Body of pancreas (tissue), 4 donors: Measurements from ENCODE around the gene LOXHD1. TPM values are rescaled to one million over a fixed set of nuclear protein-coding genes. Genes with fewer than 3 reads are reported as not detected.

ENCODE experiments used
- ATAC-seq: fragments of 150-250 bp; one replicate; pipeline ENCODE4 v1.9.1; 2016
- DNase-seq, 4 donors: peaks; one replicate each; pipeline ENCODE4 v3.0.0-alpha.2; 2019
- H3K27ac ChIP-seq, 4 donors: fragments of 200-600 bp; sonication (generic); 1 replicate in 3 of 4; 2 replicates in 1 of 4; pipeline versions ENCODE4 v1.5.1 to v1.6.1; 2016 to 2019; ENCODE audit warnings: mild to moderate bottlenecking in 1 of 4, mixed read lengths in 1 of 4, moderate library complexity in 1 of 4
- H3K27me3 ChIP-seq, 2 donors: fragments of 200-600 bp; sonication (generic); one replicate each; pipeline ENCODE4 v1.6.0; 2016; ENCODE audit warnings: mild to moderate bottlenecking in 1 of 2
- H3K36me3 ChIP-seq, 2 donors: fragments of 200-600 bp; sonication (generic); replicated peaks in 1 of 2; 2 replicates each; pipeline ENCODE4 v1.5.1; 2016; ENCODE audit warnings: low read depth in 2 of 2; ENCODE audit not compliant: insufficient read depth in 1 of 2
- H3K4me1 ChIP-seq: fragments of 200-600 bp; sonication (generic); one replicate; pipeline ENCODE4 v1.6.0; 2016
- H3K4me3 ChIP-seq, 2 donors: fragments of 200-600 bp; sonication (generic); 1 replicate in 1 of 2; 2 replicates in 1 of 2; pipeline ENCODE4 v1.5.1; 2016 to 2019
- H3K9me3 ChIP-seq, 3 donors: fragments of 200-600 bp; sonication (generic); 1 replicate in 2 of 3; 2 replicates in 1 of 3; pipeline ENCODE4 v1.5.1; 2016
- POLR2A ChIP-seq, 3 donors: fragments of 450-650 bp; IDR thresholded peaks; one replicate each; pipeline ENCODE4 v1.6.1; 2016; ENCODE audit warnings: antibody characterized with exemption in 3 of 3, mild to moderate bottlenecking in 2 of 3
- WGBS, 2 donors: methylation state at CpG; one replicate each; pipeline ENCODE4 v1.1.5; 2017; 5-methylcytosine and 5-hydroxymethylcytosine counted together
- intact Hi-C: fragments of 100-400 bp; cut with DNase I; formaldehyde crosslinking; loops from one replicate; pipeline ENCODE4 v1.15.1; 2023
- total RNA-seq, 2 donors: library from RNA; depleted of rRNA; stranded (reverse); fragments of >200 nt; gene quantifications; one replicate each; pipeline ENCODE4 v1.1.0, GENCODE V29; 2016
- TF ChIP-seq, protein P1 (sequence below), 7 experiments: fragments of 450-650 bp in 4 of 7; fragments of 200-600 bp in 3 of 7; sonication (generic) in 3 of 7; IDR thresholded peaks; one replicate each; pipeline ENCODE4 v1.5.1; 2016 to 2019; ENCODE audit warnings: antibody characterized with exemption in 7 of 7

LOXHD1 gene
- total RNA-seq, 2 donors from 2014 or later, result 0.26 TPM; not detected in 1

DNA sequence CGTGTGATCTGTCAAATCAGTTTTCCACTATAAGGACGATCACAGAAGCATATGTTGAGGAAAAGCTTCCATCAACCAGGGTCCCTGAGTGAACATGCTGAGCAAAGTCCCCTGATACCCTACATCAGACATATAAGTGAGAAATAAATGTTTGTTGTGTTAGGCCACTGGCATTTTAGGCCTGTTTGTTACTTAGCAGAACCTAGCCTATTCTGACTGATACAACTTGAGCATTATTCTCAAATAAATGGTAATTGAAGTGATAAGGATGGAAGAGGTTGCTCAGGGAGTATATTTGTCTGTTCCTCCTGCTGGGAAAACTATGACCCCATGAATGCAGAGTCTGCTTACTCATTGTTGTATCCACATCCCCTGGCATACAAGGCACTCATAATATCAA, 106.4 kb downstream of the LOXHD1 start:
- Histone ChIP-seq H3K27me3 (no peaks in the 10 kb centered on the region), H3K4me3 (no peak overlapping the region), H3K36me3 (no peaks in the 10 kb centered on the region), H3K27ac (no peak overlapping the region), H3K4me1 (no peaks in the 10 kb centered on the region), H3K9me3 (no peaks in the 10 kb centered on the region)
- intact Hi-C loops, result no loop called here
- 83 to 89% methylated on average over 2 of the region's 2 CpGs for WGBS, 2 donors
- no peak for TF ChIP-seq POLR2A (IDR thresholded peaks at IDR 0.05)
- TF ChIP-seq, protein P1, sequence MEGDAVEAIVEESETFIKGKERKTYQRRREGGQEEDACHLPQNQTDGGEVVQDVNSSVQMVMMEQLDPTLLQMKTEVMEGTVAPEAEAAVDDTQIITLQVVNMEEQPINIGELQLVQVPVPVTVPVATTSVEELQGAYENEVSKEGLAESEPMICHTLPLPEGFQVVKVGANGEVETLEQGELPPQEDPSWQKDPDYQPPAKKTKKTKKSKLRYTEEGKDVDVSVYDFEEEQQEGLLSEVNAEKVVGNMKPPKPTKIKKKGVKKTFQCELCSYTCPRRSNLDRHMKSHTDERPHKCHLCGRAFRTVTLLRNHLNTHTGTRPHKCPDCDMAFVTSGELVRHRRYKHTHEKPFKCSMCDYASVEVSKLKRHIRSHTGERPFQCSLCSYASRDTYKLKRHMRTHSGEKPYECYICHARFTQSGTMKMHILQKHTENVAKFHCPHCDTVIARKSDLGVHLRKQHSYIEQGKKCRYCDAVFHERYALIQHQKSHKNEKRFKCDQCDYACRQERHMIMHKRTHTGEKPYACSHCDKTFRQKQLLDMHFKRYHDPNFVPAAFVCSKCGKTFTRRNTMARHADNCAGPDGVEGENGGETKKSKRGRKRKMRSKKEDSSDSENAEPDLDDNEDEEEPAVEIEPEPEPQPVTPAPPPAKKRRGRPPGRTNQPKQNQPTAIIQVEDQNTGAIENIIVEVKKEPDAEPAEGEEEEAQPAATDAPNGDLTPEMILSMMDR (IDR thresholded peaks at IDR 0.05), result no peak
- ATAC-seq (no peak), DNase-seq (no peak)

DNA sequence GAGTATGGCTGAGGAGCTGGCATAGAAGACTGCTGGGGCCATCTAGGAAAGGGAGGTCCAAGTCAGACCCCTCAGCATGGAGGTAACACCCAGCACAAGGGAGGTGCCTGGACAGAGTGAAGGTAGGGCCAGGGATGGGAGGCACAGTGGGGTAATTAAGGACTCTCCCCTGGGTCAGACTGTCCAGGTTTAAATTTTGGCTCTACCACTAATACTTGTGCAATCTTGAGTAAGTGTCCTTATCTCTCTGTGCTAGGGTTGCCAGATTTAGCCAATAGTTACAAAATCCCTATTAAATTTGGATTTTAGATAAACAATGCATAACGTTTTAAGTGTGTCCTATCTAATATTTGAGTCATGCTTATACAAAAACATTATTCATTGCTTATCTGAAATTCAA, 109.5 kb downstream of the LOXHD1 start:
- Histone ChIP-seq H3K4me1 (no peaks in the 10 kb centered on the region), H3K27ac (no peak overlapping the region), H3K36me3 (no peaks in the 10 kb centered on the region), H3K27me3 (no peaks in the 10 kb centered on the region), H3K9me3 (no peaks in the 10 kb centered on the region), H3K4me3 (no peak overlapping the region)
- WGBS, 2 donors, result 9 to 12% methylated on average over 1 of the region's 1 CpG
- TF ChIP-seq, protein P1 (IDR thresholded peaks at IDR 0.05), result no peak
- TF ChIP-seq POLR2A (IDR thresholded peaks at IDR 0.05), result no peak
- intact Hi-C loops, result no loop called here
- ATAC-seq (no peak), DNase-seq (no peak)

DNA sequence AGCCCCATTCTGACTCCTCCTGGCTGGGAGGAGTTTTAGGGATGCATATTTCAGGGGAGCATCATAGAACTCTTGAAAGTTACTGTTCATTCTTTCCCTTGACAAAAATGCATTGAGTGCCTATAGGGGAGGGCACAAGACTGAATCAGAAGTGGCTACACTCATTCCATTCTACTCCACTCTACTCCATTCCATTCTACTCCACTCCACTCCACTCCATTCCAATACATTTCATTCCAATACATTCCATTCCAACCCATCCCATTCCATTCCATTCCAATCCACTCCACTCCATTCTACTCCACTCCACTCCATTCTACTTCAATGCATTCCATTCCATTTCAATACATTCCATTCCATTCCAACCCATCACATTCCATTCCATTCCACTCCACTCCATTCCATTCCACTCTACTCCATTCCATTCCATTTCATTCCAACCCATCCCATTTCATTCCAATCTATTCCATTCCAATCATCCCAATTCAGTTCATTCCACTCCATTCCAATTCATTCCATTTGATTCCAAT, 110.8 kb downstream of the LOXHD1 start:
- DNase-seq (no peak), ATAC-seq (no peak)
- H3K4me1 ChIP-seq, result no peaks in the 10 kb centered on the region
- H3K27ac ChIP-seq, result no peak overlapping the region
- H3K36me3 ChIP-seq, result no peaks in the 10 kb centered on the region
- intact Hi-C loops, result no loop called here
- H3K27me3 ChIP-seq, result no peaks in the 10 kb centered on the region
- no peaks in the 10 kb centered on the region for H3K9me3 ChIP-seq
- TF ChIP-seq, protein P1 (IDR thresholded peaks at IDR 0.05), result no peak
- TF ChIP-seq POLR2A (IDR thresholded peaks at IDR 0.05), result no peak
- no peak overlapping the region for H3K4me3 ChIP-seq

DNA sequence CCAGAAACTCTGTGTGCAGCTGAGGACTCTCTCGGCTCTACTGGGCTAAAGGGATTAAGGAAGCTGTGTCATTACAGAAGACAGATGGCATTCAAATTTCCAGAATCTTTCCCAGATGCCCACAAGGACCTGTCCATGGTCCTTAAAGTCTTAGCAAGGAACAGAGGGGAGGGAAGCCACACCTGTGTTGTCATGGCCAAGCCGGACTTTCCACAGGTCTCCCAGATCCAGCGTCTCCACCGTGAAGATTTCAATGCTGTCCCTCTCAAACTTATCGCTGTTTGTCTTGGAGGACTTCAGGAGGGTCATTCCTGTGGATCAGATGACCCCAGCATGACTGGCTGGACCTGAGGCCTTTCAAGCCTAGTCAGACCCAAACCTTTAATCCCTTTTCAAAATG, 114.5 kb downstream of the LOXHD1 start:
- no peak for DNase-seq
- no peaks in the 10 kb centered on the region for H3K36me3 ChIP-seq
- no peak overlapping the region for H3K4me3 ChIP-seq
- H3K9me3 ChIP-seq, result no peaks in the 10 kb centered on the region
- no peak for ATAC-seq
- intact Hi-C loops, result no loop called here
- H3K27ac ChIP-seq, result no peak overlapping the region
- TF ChIP-seq, protein P1 (IDR thresholded peaks at IDR 0.05), result no peak
- no peak for TF ChIP-seq POLR2A (IDR thresholded peaks at IDR 0.05)
- no peaks in the 10 kb centered on the region for H3K4me1 ChIP-seq
- WGBS, 2 donors, result 34 to 46% methylated on average over 5 of the region's 5 CpGs
- no peaks in the 10 kb centered on the region for H3K27me3 ChIP-seq

DNA sequence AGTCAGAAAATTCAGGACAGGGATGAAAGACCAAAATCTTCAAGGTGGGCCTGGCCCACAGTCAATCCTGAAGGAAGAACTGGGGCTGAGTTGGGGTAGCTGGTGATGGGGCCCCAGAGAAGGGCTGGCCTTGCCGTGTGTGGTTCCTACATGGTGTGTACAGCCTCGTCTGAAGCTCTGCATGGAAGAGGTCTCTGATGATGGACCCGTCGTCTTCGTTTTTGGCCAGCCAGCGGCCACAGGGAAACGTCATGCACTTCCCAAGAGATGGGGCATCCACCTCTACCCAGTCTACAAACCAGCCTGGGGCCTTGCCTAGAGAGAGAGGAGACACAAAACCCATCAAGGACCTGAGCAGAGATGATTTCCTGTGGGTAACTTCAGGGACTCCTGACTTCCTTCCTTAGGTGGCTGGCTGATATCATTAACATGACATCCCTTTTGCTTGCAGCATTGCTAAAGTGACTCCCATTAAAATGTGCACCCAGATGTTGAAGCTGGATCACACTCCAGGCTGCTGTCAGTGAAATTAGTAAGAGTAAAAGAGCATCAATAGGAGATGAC, 115.3 kb downstream of the LOXHD1 start:
- Histone ChIP-seq H3K36me3 (no peaks in the 10 kb centered on the region), H3K4me1 (no peaks in the 10 kb centered on the region), H3K27ac (no peak overlapping the region), H3K9me3 (no peaks in the 10 kb centered on the region), H3K4me3 (no peak overlapping the region), H3K27me3 (no peaks in the 10 kb centered on the region)
- TF ChIP-seq, protein P1 (IDR thresholded peaks at IDR 0.05), result no peak
- TF ChIP-seq POLR2A (IDR thresholded peaks at IDR 0.05), result no peak
- intact Hi-C loops, result no loop called here
- DNase-seq (no peak), ATAC-seq (no peak)
- WGBS, 2 donors, result 47 to 81% methylated on average over 5 to 7 of the region's 7 CpGs
